Nephron progenitor cell (in vitro differentiated cells): ENCODE data around the gene KIRREL3.
A peak's percentile ranks its signal among the peaks of the same experiment; 100 is the strongest.

Source experiments
- DNase-seq: peaks from one replicate; pipeline ENCODE4 v3.0.0; 2021
- H3K27ac Mint-ChIP-seq: 2 replicates; pipeline ENCODE4 v1.8.0; 2021; ENCODE audit warnings: mild to moderate bottlenecking, moderate library complexity, mixed read lengths
- H3K27me3 Mint-ChIP-seq: 2 replicates; pipeline ENCODE4 v1.8.0; 2021; ENCODE audit warnings: mild to moderate bottlenecking, low read depth, mixed read lengths; ENCODE audit not compliant: poor library complexity
- H3K36me3 Mint-ChIP-seq: 2 replicates; pipeline ENCODE4 v1.8.0; 2021; ENCODE audit warnings: low read depth, mixed read lengths
- H3K4me1 Mint-ChIP-seq: 2 replicates; pipeline ENCODE4 v1.8.0; 2021; ENCODE audit warnings: mixed read lengths
- H3K4me3 Mint-ChIP-seq: 2 replicates; pipeline ENCODE4 v1.8.0; 2021; ENCODE audit warnings: mild to moderate bottlenecking, moderate library complexity, mixed read lengths
- H3K9me3 Mint-ChIP-seq: 2 replicates; pipeline ENCODE4 v1.8.0; 2021; ENCODE audit warnings: mild to moderate bottlenecking, moderate library complexity, mixed read lengths
- CTCF ChIP-seq: fragments of 200-600 bp; sonication (generic); IDR thresholded peaks from 2 replicates; pipeline ENCODE4 v1.5.0; 2021; ENCODE audit warnings: antibody characterized with exemption

The KIRREL3 gene

GRCh38 chr11:126430581-126431335, 569.8 kb downstream of the KIRREL3 start:
- Mint-ChIP-seq H3K27ac (no peak overlapping the region), H3K27me3 (peaks cover 2% of the 10 kb centered on the region), H3K4me1 (peaks cover 69% of the 10 kb centered on the region)

GRCh38 chr11:126426820-126427749, 573.5 kb downstream of the KIRREL3 start:
- H3K27ac Mint-ChIP-seq, result peak overlapping the region; percentile 93
- peaks cover 5% of the 10 kb centered on the region for H3K27me3 Mint-ChIP-seq
- no peak for DNase-seq
- no peak for TF ChIP-seq CTCF
- H3K4me3 Mint-ChIP-seq, result peak overlapping the region; percentile 32
- no peaks in the 10 kb centered on the region for H3K9me3 Mint-ChIP-seq
- H3K36me3 Mint-ChIP-seq, result peaks cover 31% of the 10 kb centered on the region
- peaks cover 71% of the 10 kb centered on the region for H3K4me1 Mint-ChIP-seq

More at GRCh38 chr11:126430581-126431335, 569.8 kb downstream of the KIRREL3 start:
- H3K36me3 Mint-ChIP-seq, result peaks cover 22% of the 10 kb centered on the region
- TF ChIP-seq CTCF, result no peak
- no peak for DNase-seq
- H3K4me3 Mint-ChIP-seq, result no peak overlapping the region
- no peaks in the 10 kb centered on the region for H3K9me3 Mint-ChIP-seq

GRCh38 chr11:126426106-126426505, 574.5 kb downstream of the KIRREL3 start:
- Mint-ChIP-seq H3K27me3 (peaks cover 6% of the 10 kb centered on the region), H3K4me1 (peaks cover 68% of the 10 kb centered on the region), H3K36me3 (peaks cover 31% of the 10 kb centered on the region), H3K9me3 (no peaks in the 10 kb centered on the region), H3K4me3 (no peak overlapping the region), H3K27ac (no peak overlapping the region)
- TF ChIP-seq CTCF, result no peak
- no peak for DNase-seq

GRCh38 chr11:126424471-126425039, 576.0 kb downstream of the KIRREL3 start:
- peaks cover 3% of the 10 kb centered on the region for H3K27me3 Mint-ChIP-seq
- peaks cover 75% of the 10 kb centered on the region for H3K4me1 Mint-ChIP-seq
- peak; percentile 38 for DNase-seq
- TF ChIP-seq CTCF, result no peak
- peaks cover 27% of the 10 kb centered on the region for H3K36me3 Mint-ChIP-seq
- peak overlapping the region; percentile 90 for H3K27ac Mint-ChIP-seq
- no peaks in the 10 kb centered on the region for H3K9me3 Mint-ChIP-seq
- no peak overlapping the region for H3K4me3 Mint-ChIP-seq

GRCh38 chr11:126423743-126424142, 576.8 kb downstream of the KIRREL3 start:
- no peak overlapping the region for H3K27ac Mint-ChIP-seq
- peaks cover 78% of the 10 kb centered on the region for H3K4me1 Mint-ChIP-seq
- no peak for DNase-seq
- H3K27me3 Mint-ChIP-seq, result peaks cover 3% of the 10 kb centered on the region
- H3K9me3 Mint-ChIP-seq, result no peaks in the 10 kb centered on the region
- peaks cover 20% of the 10 kb centered on the region for H3K36me3 Mint-ChIP-seq
- no peak for TF ChIP-seq CTCF
- H3K4me3 Mint-ChIP-seq, result peak overlapping the region; percentile 43
